Fibroblast of pulmonary artery (primary cell): ENCODE measurements around the gene DCLRE1A.

Experiments
- DNase-seq: peaks from one replicate; pipeline ENCODE4 v3.0.0-alpha.2; 2010; ENCODE audit warnings: low read depth
- H3K4me3 ChIP-seq: replicated peaks from 2 replicates; pipeline ENCODE4 v1.5.1; 2011; ENCODE audit warnings: low read depth, mild to moderate bottlenecking, control low read depth, low read length, moderate library complexity
- TF ChIP-seq, protein P1 (sequence below): IDR thresholded peaks from 2 replicates; pipeline ENCODE4 v1.5.1; 2011; ENCODE audit warnings: mild to moderate bottlenecking, control low read depth, low read length, inconsistent platforms; ENCODE audit errors: missing control alignments

The DCLRE1A gene

DNA sequence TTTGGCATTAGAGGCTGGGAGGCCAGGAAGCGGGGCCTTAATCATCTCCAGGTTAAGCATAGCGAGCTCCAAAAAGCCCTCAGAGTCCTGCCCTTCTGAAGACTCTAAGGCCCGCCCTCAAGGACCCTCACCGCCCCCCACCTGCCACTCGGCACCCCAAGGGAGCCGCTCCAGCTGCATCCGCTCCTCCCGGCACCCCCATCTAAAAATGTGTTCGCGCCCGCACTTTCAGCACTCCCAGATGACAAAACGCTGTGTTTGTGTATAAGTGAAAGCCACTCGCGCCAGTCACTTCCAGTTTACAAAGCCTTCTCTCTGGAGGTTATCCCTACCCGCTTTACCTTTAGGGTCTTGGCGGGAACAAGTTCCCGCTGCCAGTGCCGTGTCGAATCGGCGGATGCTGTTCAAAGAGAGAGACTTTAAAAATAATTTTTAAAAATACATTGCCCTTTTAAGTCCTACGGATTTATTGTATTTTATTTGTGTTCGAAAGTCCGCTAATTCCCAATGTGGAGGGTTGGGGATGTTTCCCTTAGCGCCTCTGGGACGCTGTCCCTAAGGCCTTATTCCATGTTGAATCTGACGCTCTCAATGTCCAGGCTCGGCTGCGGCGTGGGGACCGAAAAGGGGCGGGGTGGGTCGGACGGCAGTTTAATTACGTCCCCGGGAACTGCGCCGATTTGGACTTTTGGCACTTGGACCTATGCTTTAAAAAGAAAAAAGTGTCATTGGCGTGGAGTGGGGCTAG is at the start of gene DCLRE1A, which contains the start of gene NHLRC2:
TSS of gene DCLRE1A (minus strand) at position 70 of the 748 bp plus-strand sequence. CDS start 900 bp downstream, outside the sequence.
TSS of gene NHLRC2 (plus strand) at position 649 of the 748 bp plus-strand sequence. CDS start 212 bp downstream, outside the sequence.
- H3K4me3 ChIP-seq = peak within 1 kb of the TSS; percentile 85
- peak; percentile 84 for DNase-seq
- TF ChIP-seq, protein P1, sequence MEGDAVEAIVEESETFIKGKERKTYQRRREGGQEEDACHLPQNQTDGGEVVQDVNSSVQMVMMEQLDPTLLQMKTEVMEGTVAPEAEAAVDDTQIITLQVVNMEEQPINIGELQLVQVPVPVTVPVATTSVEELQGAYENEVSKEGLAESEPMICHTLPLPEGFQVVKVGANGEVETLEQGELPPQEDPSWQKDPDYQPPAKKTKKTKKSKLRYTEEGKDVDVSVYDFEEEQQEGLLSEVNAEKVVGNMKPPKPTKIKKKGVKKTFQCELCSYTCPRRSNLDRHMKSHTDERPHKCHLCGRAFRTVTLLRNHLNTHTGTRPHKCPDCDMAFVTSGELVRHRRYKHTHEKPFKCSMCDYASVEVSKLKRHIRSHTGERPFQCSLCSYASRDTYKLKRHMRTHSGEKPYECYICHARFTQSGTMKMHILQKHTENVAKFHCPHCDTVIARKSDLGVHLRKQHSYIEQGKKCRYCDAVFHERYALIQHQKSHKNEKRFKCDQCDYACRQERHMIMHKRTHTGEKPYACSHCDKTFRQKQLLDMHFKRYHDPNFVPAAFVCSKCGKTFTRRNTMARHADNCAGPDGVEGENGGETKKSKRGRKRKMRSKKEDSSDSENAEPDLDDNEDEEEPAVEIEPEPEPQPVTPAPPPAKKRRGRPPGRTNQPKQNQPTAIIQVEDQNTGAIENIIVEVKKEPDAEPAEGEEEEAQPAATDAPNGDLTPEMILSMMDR = no peak

- H3K4me3 ChIP-seq = no peak overlapping the region
- TF ChIP-seq, protein P1 = no peak
- DNase-seq = no peak
Measured at GRCh38 chr10:113899952-113900598, 46.2 kb upstream of the DCLRE1A start.

GRCh38 chr10:113897693-113898618 is 44.1 kb upstream of the DCLRE1A start:
- H3K4me3 ChIP-seq = no peak overlapping the region
- no peak for DNase-seq
- TF ChIP-seq, protein P1 = no peak

- DNase-seq = peak; percentile 61
- no peak overlapping the region for H3K4me3 ChIP-seq
- TF ChIP-seq, protein P1 = no peak
Measured at GRCh38 chr10:113895018-113895417, 41.1 kb upstream of the DCLRE1A start.

DNA sequence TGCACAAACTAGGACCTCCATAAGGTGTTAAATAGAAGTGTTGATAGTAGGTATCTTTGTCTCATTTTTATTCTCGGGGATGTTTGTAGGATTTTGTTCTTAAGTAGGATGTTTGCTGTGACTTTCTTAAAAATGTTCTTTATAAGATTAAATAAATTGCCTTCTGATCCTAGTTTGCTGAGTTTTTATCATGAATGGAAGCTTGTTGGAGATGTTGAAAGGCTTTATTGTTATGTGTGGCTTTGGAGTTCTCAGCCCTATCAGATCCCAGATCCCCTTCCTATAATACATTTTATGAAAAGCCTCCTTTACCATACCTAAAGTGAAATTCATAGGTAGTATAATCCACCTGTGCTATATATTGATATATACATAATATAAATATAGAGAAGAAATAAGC is 40.7 kb upstream of the DCLRE1A start:
- no peak overlapping the region for H3K4me3 ChIP-seq
- TF ChIP-seq, protein P1 = no peak
- no peak for DNase-seq

DNA sequence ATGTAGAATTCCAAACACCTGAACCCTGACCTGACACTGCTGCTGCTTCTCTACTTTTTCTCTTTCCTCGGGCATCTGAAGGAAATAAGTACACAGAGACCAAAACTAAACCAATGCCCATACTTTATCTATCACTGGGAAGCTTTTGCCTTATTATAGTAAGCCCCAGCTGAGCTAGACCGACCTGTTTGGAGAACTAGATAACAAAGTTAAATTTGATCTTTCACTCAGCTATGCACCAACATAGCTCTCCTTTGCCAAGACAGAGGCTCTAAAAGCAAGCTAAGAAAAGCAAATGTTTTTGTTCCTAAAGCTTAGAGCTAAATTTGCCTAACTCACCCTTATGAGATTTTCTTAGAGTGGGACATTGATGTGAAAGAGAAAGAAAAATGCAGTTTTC is 39.7 kb upstream of the DCLRE1A start:
- no peak for DNase-seq
- no peak overlapping the region for H3K4me3 ChIP-seq
- TF ChIP-seq, protein P1 = no peak
